CD14-positive monocyte (primary cell): Measurements from ENCODE around the gene SLC22A16. TPM values are rescaled to one million over a fixed set of nuclear protein-coding genes. Genes with fewer than 3 reads are reported as not detected.

ENCODE experiments used
- DNase-seq, 3 donors: peaks; one replicate each; pipeline ENCODE4 v3.0.0-alpha.2; 2011 to 2022
- H2AFZ ChIP-seq: 2 replicates; pipeline ENCODE4 v1.6.0; 2012; ENCODE audit warnings: mild to moderate bottlenecking, low read depth, low read length, inconsistent platforms; ENCODE audit not compliant: insufficient read depth, poor library complexity, severe bottlenecking
- H3K27ac ChIP-seq, 2 donors: 1 replicate in 1 of 2; 2 replicates in 1 of 2; pipeline ENCODE4 v1.5.1; 2012 to 2013; ENCODE audit warnings: low read length in 2 of 2, control low read depth in 1 of 2, inconsistent platforms in 1 of 2, low read depth in 1 of 2, mild to moderate bottlenecking in 1 of 2
- H3K27me3 ChIP-seq, 2 donors: one replicate each; pipeline versions ENCODE4 v1.6.0 to v1.6.1; 2011 to 2013; ENCODE audit warnings: low read length in 2 of 2; ENCODE audit not compliant: control insufficient read depth in 2 of 2, insufficient read depth in 2 of 2
- H3K36me3 ChIP-seq, 2 donors: replicated peaks in 1 of 2; 1 replicate in 1 of 2; 2 replicates in 1 of 2; pipeline versions ENCODE4 v1.5.1 to v1.6.1; 2012 to 2013; ENCODE audit warnings: low read length in 2 of 2, control low read depth in 1 of 2, inconsistent platforms in 1 of 2, mild to moderate bottlenecking in 1 of 2; ENCODE audit not compliant: insufficient read depth in 2 of 2, control insufficient read depth in 1 of 2
- H3K4me1 ChIP-seq, 2 donors: 1 replicate in 1 of 2; 2 replicates in 1 of 2; pipeline versions ENCODE4 v1.5.1 to v1.6.1; 2012 to 2013; ENCODE audit warnings: low read length in 2 of 2, control low read depth in 1 of 2, inconsistent platforms in 1 of 2, mild to moderate bottlenecking in 1 of 2, moderate library complexity in 1 of 2; ENCODE audit not compliant: insufficient read depth in 2 of 2, control insufficient read depth in 1 of 2
- H3K4me2 ChIP-seq: replicated peaks from 2 replicates; pipeline ENCODE3; 2012; ENCODE audit warnings: low read length, moderate library complexity, mild to moderate bottlenecking; ENCODE audit not compliant: poor library complexity, severe bottlenecking; ENCODE audit errors: extremely low read depth
- H3K4me3 ChIP-seq, 3 experiments: fragments of 200-600 bp in 1 of 3; sonication (generic) in 1 of 3; replicated peaks in 1 of 3; 1 replicate in 2 of 3; 2 replicates in 1 of 3; pipeline ENCODE4 v1.5.1; 2011 to 2013; ENCODE audit warnings: low read length in 3 of 3, mild to moderate bottlenecking in 3 of 3, control low read depth in 2 of 3, low read depth in 2 of 3, inconsistent platforms in 1 of 3, moderate library complexity in 1 of 3
- H3K79me2 ChIP-seq: 2 replicates; pipeline ENCODE4 v1.6.0; 2012; ENCODE audit warnings: mild to moderate bottlenecking, control low read depth, inconsistent platforms, low read length, moderate library complexity; ENCODE audit not compliant: insufficient read depth
- H3K9ac ChIP-seq: 2 replicates; pipeline ENCODE4 v1.6.0; 2017; ENCODE audit warnings: low read length, mild to moderate bottlenecking; ENCODE audit not compliant: insufficient read depth, poor library complexity, severe bottlenecking
- H3K9me3 ChIP-seq, 2 donors: replicated peaks in 1 of 2; 1 replicate in 1 of 2; 2 replicates in 1 of 2; pipeline versions ENCODE4 v1.5.1 to v1.6.1; 2012 to 2013; ENCODE audit warnings: low read length in 2 of 2, control low read depth in 1 of 2; ENCODE audit not compliant: control insufficient read depth in 1 of 2, insufficient read depth in 1 of 2
- H4K20me1 ChIP-seq: 2 replicates; pipeline ENCODE4 v1.6.0; 2012; ENCODE audit warnings: mild to moderate bottlenecking, low read length, control low read depth, moderate library complexity; ENCODE audit not compliant: insufficient read depth
- H3K27ac Mint-ChIP-seq, 7 donors: one replicate each; pipeline ENCODE4 v1.8.0; 2020; ENCODE audit warnings: mild to moderate bottlenecking in 7 of 7, mixed read lengths in 7 of 7, moderate library complexity in 6 of 7, inconsistent platforms in 2 of 7
- H3K27me3 Mint-ChIP-seq, 3 donors: one replicate each; pipeline ENCODE4 v1.8.0; 2021 to 2022; ENCODE audit warnings: low read depth in 3 of 3, mild to moderate bottlenecking in 3 of 3, mixed read lengths in 3 of 3, moderate library complexity in 3 of 3, inconsistent platforms in 1 of 3
- H3K36me3 Mint-ChIP-seq, 2 donors: one replicate each; pipeline ENCODE4 v1.8.0; 2020; ENCODE audit warnings: mixed read lengths in 2 of 2, inconsistent platforms in 1 of 2, mild to moderate bottlenecking in 1 of 2
- H3K4me1 Mint-ChIP-seq: one replicate; pipeline ENCODE4 v1.8.0; 2020; ENCODE audit warnings: mild to moderate bottlenecking, mixed read lengths
- H3K4me3 Mint-ChIP-seq, 2 donors: one replicate each; pipeline ENCODE4 v1.8.0; 2020; ENCODE audit warnings: mild to moderate bottlenecking in 2 of 2, mixed read lengths in 2 of 2, moderate library complexity in 1 of 2
- H3K9me3 Mint-ChIP-seq, 7 donors: one replicate each; pipeline ENCODE4 v1.8.0; 2020 to 2022; ENCODE audit warnings: mixed read lengths in 7 of 7, mild to moderate bottlenecking in 6 of 7, moderate library complexity in 6 of 7, inconsistent platforms in 2 of 7
- CTCF ChIP-seq: fragments of 200-600 bp; IDR thresholded peaks from one replicate; pipeline ENCODE4 v1.8.0; 2022; ENCODE audit warnings: antibody characterized with exemption, mild to moderate bottlenecking
- WGBS: methylation state at CpG from one replicate; pipeline ENCODE4 v1.1.5; 2013; ENCODE audit warnings: missing lambda C conversion rate; ENCODE audit not compliant: insufficient coverage; 5-methylcytosine and 5-hydroxymethylcytosine counted together
- intact Hi-C, 2 donors: fragments of 100-400 bp; cut with micrococcal nuclease; formaldehyde crosslinking; loops; one replicate each; pipeline versions ENCODE4 v1.15.0 to v1.15.1; 2023
- polyA plus RNA-seq, 3 donors: library from polyadenylated mRNA; depleted of rRNA in 1 of 3; unstranded in 2 of 3; stranded (reverse) in 1 of 3; fragments of 300-500 nt in 2 of 3; fragments of >200 nt in 1 of 3; fragmentation: Illumina TruSeq in 2 of 3; gene quantifications; 1 replicate in 2 of 3; 2 replicates in 1 of 3; pipeline ENCODE4 v1.2.3, GENCODE V29; 2012 to 2021

The SLC22A16 gene
- polyA plus RNA-seq, 3 donors = 1.8 to 15.6 (median 4.0) TPM

DNA sequence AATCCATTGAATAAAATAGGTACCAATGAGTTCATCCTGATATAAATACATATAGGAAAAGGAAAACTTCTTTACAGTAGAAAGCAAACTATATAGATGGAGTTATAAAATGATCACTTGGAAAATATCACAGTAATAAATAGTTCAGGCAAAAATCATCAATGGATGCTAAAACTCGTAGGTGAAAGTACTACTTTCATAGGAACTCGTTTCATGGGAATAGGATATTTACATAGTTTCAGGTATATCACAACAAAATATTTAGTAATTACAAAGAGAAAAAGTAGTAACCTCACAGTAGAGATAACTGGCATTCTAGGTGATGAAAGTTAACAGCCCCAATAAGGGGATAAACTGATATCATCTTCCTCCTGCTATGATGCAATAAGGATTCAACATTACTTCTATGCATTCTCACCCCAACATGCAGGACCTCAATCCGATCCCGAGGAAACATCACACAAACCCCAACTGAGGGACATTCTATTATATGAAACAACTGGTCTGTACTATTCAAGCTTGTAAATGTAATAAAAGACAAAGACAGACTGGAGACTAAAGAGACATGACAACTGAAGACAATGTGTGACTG, 74.7 kb downstream of the SLC22A16 start:
- no peak overlapping the region for H3K27ac ChIP-seq
- H4K20me1 ChIP-seq = no peaks in the 10 kb centered on the region
- intact Hi-C loops = no loop called here
- H3K9me3 ChIP-seq = no peaks in the 10 kb centered on the region
- H3K27me3 ChIP-seq = no peaks in the 10 kb centered on the region
- H3K9ac ChIP-seq = no peak overlapping the region
- WGBS = no CpG with 5 or more reads among the region's 4 CpGs
- TF ChIP-seq CTCF = no peak
- peaks cover 11 to 12% of the 10 kb centered on the region in 2 donors for H3K36me3 Mint-ChIP-seq
- H3K4me1 Mint-ChIP-seq = peaks cover 18% of the 10 kb centered on the region
- H3K9me3 Mint-ChIP-seq = peaks cover 0 to 2% (median 0%) of the 10 kb centered on the region in 7 donors
- H3K27me3 Mint-ChIP-seq = peaks cover 0 to 2% (median 2%) of the 10 kb centered on the region in 3 donors
- H3K79me2 ChIP-seq = no peaks in the 10 kb centered on the region
- H2AFZ ChIP-seq = no peak overlapping the region
- H3K27ac Mint-ChIP-seq = no peak overlapping the region
- H3K4me3 ChIP-seq = no peak overlapping the region
- no peak overlapping the region for H3K4me2 ChIP-seq
- no peak overlapping the region for H3K4me3 Mint-ChIP-seq
- H3K36me3 ChIP-seq = no peaks in the 10 kb centered on the region
- DNase-seq = no peak
- peaks cover 3 to 5% of the 10 kb centered on the region in 2 donors for H3K4me1 ChIP-seq

DNA sequence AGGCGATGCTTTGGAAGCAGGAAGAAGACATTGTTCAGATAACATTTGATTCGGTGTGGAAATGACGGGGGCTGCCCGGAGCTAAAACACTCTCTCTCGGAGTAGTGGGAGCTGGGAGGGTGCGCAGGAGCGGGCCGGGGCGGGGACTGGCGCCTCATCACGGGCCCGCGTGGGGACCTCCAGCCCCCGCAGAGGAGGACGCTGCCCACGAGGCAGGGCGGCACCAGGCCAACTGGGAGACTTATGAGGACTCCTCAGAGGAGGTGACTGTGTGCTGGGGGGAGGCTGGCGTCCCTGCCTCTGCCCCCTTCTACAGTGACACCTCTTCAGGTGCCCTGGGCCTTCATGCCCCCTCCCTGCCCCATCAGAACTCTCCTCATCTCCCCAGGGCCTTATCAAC, 76.2 kb downstream of the SLC22A16 start:
- peak overlapping the region; percentile 73 for H3K9ac ChIP-seq
- peaks cover 0 to 2% (median 0%) of the 10 kb centered on the region in 7 donors for H3K9me3 Mint-ChIP-seq

More for the DNA sequence above, 76.2 kb downstream of the SLC22A16 start:
- Histone ChIP-seq H3K27me3 (no peaks in the 10 kb centered on the region), H3K79me2 (no peaks in the 10 kb centered on the region), H3K36me3 (no peaks in the 10 kb centered on the region), H3K4me3 (peak overlapping the region; percentile 42 to 80 (median 45)), H3K4me2 (peak overlapping the region; percentile 79), H2AFZ (peak overlapping the region; percentile 91), H3K9me3 (no peaks in the 10 kb centered on the region), H3K4me1 (peaks cover 3 to 5% of the 10 kb centered on the region in 2 donors), H3K27ac (peak overlapping the region in 1 of 2 donors; percentile 16), H4K20me1 (no peaks in the 10 kb centered on the region)
- intact Hi-C loops = no loop called here
- Mint-ChIP-seq H3K27me3 (peaks cover 0 to 2% (median 2%) of the 10 kb centered on the region in 3 donors), H3K4me1 (peaks cover 18% of the 10 kb centered on the region), H3K36me3 (peaks cover 13 to 14% of the 10 kb centered on the region in 2 donors), H3K4me3 (peak overlapping the region; percentile 77 to 85), H3K27ac (no peak overlapping the region)
- 53% methylated on average over 4 of the region's 18 CpGs for WGBS
- no peak for TF ChIP-seq CTCF
- DNase-seq = no peak
